Tongue (tissue), 2 donors: ENCODE data around the gene ITGA3. TPM values are rescaled to one million over a fixed set of nuclear protein-coding genes. Genes with fewer than 3 reads are reported as not detected.

Experiments
- DNase-seq: peaks from one replicate; pipeline ENCODE4 v3.0.0-alpha.2; 2015
- total RNA-seq: library from RNA; depleted of rRNA; stranded (reverse); fragments of >200 nt; gene quantifications from one replicate; pipeline ENCODE4 v1.2.3, GENCODE V29; 2014

The ITGA3 gene
- total RNA-seq, 1 donor from 2014 or later = 42.2 TPM

DNA sequence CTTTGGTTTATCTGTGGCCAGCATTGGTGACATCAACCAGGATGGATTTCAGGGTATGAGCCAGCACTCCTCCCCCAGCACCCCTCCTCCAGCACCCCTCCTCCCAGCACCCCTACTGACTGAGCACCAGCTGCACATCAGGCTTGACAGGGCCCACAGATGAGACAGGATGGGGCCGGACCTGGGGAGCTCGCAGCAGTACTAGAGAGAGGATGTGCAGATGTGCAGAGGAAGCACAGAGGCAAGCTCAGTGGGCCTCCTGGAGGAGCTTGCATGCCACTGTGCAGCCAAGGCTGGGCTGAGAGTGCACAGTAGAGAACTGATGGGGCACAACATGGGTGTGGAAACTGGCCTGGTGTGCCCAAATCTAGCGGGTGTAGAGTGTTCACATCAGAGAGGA is 16.2 kb downstream of the ITGA3 start:
- no peak for DNase-seq

DNA sequence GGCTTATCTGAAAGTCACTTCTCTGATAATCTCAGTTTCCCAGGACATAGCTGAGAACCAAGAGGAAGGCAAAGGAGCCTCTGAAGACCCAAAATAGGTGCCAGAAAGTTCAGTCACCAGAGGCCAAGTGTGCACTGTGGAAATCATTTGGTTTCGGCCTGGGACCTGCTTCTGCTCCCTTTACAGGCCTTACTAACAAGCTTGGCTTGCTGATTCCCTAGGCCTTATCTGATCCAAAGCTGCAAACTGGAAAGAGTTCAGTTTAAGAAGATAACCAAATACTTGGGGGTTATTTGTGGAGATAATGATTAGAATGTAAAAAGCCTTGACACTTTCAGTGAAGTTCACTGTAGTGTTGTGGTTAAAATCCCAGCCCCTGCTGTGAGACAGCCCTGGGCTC is 17.0 kb downstream of the ITGA3 start:
- DNase-seq = no peak

GRCh38 chr17:50074227-50074626 is 18.3 kb downstream of the ITGA3 start:
- DNase-seq = no peak

DNA sequence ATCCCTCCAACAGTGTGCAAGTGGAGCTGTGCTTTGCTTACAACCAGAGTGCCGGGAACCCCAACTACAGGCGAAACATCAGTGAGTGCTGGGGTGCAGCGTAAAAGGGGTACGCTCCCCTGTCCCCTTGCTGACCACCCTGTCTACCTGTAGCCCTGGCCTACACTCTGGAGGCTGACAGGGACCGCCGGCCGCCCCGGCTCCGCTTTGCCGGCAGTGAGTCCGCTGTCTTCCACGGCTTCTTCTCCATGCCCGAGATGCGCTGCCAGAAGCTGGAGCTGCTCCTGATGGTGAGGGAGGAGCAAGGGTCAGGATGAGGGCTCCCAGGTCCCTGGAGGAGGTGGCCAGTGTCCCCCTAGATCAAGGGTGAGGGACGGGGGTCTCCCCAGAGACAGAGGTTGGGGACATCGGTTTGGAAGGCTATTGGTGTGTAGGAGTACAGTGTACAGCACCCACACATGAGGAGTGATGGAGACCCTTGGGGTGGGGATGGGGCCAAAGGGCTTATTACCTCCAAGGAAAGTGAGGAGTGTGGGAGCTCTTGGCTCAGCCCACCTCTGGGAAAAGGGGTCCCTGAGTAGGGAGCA is 19.6 kb downstream of the ITGA3 start:
- DNase-seq = no peak

GRCh38 chr17:50076221-50076590 is 20.3 kb downstream of the ITGA3 start:
- DNase-seq = no peak

- DNase-seq = peak; percentile 80
Measured at GRCh38 chr17:50076591-50077235, 20.8 kb downstream of the ITGA3 start.

DNA sequence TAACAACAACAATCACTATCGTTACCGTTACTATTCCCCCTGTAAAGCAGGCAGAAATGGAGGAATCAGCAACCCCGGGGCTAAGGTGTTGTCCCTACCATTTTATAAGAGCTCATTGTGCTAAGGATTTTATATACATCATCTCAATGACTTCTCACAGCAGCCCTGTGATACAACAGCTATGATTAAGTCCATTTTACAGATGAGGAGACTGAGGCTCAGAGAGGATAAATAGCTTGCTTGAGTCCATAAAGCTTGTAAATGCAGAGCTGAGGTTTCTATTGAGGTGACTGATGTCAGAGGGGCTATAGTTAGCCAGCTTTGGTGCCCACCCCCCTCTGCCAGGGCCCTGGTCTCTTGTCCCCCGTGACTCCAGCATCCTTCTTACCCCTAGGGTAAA is 22.5 kb downstream of the ITGA3 start:
- DNase-seq = no peak

DNA sequence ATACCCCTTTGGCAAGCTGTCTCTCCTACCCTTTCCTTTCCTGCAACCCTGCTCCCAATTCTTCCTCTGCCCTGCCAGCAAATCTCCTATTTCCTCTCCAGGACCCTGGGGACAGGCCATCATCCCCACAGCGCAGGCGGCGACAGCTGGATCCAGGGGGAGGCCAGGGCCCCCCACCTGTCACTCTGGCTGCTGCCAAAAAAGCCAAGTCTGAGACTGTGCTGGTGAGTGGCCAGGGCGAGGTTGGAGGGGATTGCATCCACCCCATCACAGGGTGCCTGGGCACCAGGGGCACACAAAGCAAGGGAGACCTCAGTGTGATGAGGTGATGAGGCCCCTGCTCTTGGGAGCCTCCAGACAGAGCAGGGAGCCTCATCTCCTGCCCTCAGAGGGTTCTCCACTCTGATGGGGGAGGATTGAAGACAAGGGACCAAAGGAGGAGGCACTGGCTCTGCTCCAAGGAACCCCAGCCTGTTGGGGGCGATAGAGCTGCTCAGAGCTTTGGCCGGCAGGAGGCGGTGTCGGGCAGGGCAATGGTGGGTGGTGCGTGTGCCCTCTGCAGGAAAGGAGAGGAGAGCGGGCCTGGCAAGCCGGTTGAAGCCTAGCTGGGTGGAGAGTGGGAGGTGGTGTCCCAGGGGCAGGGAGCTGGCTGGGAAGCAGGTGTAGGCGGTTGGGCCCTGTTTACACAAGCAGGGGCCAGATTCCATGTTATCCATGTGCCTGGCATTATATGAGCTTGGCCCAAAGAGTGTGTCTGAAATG is 23.6 kb downstream of the ITGA3 start:
- peak; percentile 74 for DNase-seq

- no peak for DNase-seq
Measured at GRCh38 chr17:50080096-50080480, 24.2 kb downstream of the ITGA3 start.

DNA sequence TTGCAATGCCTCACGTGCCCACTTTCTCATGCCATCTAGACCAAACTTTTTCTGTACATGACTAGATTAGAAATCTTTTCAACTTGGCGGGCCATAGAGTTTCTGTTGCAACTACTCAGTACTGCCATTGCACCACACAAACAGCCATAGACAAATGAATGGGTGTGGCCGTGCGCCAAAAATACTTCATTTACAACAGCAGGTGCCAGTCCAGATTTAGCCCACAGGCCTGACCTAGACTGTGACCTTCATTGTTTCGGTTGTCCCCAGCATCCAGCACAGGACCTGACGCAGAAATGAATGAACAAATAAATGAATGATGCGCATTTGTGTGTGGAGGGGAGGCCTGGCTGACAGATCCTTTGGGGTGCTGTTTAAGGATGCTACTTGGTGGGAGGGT is 24.9 kb downstream of the ITGA3 start:
- DNase-seq = peak; percentile 66

GRCh38 chr17:50081757-50082156 is 25.8 kb downstream of the ITGA3 start:
- no peak for DNase-seq

- peak; percentile 82 for DNase-seq
Measured at GRCh38 chr17:50087246-50087911, 31.5 kb downstream of the ITGA3 start.

DNA sequence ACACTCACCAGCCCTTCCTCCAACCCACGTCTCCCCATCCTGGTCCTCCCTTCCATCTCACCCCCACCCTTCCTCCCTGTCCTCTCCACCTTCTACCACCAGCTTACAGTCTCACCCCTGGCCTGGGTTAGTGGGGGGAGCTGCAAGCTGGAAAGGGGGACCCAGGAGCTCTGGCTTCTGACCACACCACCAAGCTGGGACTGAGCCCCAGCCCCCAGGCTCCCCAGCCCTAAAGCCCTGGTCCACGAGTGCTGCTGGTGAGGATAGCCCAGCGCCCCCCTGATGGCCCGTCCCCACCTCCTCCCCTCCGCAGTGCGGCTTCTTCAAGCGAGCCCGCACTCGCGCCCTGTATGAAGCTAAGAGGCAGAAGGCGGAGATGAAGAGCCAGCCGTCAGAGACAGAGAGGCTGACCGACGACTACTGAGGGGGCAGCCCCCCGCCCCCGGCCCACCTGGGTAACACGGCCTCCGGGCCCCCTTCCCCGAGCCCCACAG is 32.0 kb downstream of the ITGA3 start:
- no peak for DNase-seq

GRCh38 chr17:50088952-50089825 is 33.3 kb downstream of the ITGA3 start:
- no peak for DNase-seq

DNA sequence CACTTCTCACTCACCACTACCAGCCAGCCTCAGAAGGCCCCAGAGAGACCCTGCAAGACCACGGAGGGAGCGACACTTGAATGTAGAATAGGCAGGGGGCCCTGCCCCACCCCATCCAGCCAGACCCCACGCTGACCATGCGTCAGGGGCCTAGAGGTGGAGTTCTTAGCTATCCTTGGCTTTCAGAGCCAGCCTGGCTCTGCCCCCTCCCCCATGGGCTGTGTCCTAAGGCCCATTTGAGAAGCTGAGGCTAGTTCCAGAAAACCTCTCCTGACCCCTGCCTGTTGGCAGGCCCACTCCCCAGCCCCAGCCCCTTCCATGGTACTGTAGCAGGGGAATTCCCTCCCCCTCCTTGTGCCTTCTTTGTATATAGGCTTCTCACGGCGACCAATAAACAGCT is 34.2 kb downstream of the ITGA3 start:
- DNase-seq = no peak

GRCh38 chr17:50090971-50091917 is 35.3 kb downstream of the ITGA3 start:
- no peak for DNase-seq

DNA sequence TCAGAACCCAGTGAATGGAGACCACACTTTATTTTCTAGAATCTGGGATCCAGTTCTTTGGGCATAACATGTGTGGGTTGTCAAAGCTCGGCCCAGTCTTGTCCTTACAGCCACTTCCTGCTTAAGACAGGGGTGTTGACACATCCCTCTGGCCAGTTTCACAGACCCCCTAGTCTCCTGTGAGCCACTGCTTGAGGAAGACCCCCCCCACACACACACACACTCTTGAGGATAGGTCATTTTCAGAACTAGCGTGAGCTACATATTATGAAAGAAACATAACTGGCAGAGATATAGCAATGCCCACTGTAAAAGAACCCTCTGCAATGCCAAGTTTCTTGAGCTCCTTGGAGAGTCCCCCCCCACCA is 36.0 kb downstream of the ITGA3 start:
- DNase-seq = no peak

DNA sequence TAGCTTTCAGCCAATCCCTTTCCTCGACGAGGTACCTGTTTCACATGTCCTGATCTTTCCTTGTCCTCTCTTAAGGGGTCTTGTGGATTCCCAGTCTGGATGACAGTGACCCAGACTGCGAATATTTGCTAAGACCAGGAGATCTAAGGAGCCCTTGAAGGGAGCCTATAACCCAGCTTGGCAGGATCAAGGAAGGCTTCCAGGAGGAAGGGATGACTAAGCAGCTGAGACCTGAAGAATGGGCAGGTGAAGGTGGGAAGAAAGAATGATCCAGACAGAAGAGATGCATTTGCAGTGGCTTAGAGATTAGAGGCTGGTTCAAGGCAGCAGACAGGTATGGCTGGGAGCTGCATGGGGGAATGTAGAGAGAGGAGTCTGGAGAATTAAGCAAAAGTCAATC is 37.3 kb downstream of the ITGA3 start:
- no peak for DNase-seq

GRCh38 chr17:50093807-50094206 is 37.9 kb downstream of the ITGA3 start:
- DNase-seq = no peak

- peak; percentile 96 for DNase-seq
Measured at GRCh38 chr17:50094243-50094752, 38.4 kb downstream of the ITGA3 start.
